ENCODE results near the gene RYR2.

The RYR2 gene

DNA sequence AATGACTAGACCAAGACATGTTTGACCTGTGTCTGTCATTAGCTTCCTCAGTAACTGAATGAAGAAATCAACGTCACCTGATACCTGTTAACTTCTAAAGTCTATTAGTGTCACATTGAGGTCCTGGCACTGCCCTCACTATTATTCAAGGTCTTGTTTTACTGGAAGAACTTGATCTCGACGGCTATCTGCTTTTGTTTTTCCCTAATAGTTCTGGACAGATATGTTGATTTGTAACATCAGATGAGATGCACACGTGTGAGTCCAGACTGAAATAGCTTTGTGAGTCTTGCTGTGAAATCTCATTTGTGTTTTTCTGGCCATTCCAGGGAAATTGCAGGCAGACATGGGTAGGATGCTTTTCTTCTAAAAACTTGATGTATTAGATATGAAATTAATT, 159.2 kb downstream of the RYR2 start:
- DNase-seq (ENCODE audit: low read depth in 2 of 2): no peak

DNA sequence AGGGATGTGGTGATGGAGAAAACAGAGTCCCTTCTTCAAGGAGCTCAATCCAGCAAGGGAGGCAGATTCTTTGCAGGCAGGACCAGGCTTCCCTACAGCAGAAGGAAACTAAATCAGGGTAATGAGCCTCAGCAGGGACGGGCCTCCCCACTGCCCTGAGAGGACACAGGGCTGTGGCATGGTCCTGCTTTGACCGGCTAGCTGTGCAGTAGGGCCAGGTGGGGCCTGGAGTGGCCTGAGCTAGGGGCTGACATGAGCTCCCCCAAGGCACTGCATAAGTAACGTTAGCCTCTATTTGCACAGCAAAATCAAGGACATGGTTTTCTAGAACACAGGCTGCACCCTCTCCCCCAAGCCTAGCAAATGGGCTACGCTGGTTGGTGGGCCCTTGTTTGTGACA, 162.9 kb downstream of the RYR2 start:
- DNase-seq (ENCODE audit: low read depth in 2 of 2): no peak

DNA sequence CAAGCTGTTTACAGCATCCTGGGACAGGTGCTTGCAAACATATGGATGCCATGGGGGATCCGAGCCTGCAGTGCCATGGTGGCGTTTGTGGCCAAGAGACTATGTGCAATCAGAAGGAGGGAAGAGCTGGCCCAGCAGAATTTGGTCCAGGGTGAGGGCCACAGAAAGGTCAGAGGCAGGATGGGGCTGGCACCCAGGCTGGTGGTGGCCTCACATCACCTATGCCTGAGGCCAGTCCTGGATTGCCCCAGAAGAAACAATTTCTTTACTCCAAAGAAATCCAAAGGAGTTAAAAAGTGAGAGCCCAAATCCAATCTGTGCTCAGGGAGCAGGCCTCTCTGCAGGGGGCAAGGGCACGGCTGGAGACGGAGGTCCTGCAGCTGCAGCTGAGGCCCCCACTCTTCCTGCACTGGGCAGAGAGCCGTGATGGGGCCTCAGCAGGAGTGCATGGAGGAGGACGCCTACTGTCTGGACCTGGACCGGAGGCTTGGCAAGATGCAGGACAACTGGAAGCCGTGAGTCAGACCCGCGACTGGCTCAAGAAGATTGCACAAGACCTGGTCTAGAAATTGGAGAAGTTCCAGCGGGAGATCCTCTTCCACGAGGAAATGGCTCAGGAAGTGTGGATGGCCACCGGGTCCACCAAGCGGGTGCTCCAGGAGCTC, 163.5 kb downstream of the RYR2 start:
- no peak for DNase-seq (ENCODE audit: low read depth in 2 of 2)

DNA sequence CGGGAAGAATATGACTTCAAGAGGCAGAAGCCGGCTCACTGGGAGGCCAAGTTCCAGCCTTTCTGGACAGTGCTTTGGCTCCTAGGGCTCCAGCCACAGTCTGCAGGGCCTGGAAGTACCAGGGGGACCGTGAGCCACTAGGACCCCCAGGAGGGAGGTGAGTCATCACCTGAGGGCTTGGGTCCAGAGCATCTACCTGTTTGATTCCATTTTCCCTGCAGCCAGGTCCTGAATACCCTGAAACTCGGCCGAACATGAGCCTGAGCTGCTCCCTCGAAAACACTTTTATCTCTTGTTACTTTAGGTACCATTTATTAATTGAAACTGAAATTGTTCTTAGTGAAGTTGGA, 164.1 kb downstream of the RYR2 start:
- no peak for DNase-seq (ENCODE audit: low read depth in 2 of 2)

DNA sequence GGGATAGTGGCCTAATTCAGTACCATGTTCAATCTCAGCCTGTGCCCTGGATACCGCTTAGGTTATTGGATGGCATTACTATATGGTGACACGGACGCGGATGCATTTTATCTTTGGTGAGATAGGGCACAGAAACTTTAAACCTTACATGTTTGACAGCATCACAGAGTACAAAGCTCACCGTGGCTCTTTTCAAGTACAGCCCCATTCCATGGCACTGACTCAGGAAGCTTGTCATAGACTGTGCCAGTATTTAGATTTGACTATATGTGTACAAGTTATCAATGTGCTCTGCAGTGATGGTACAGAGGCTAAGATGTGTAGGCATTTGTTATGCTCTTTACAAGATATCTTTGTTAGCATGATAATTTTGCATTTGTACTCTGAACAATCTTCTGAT, 169.0 kb downstream of the RYR2 start:
- DNase-seq (ENCODE audit: low read depth in 2 of 2): no peak

DNA sequence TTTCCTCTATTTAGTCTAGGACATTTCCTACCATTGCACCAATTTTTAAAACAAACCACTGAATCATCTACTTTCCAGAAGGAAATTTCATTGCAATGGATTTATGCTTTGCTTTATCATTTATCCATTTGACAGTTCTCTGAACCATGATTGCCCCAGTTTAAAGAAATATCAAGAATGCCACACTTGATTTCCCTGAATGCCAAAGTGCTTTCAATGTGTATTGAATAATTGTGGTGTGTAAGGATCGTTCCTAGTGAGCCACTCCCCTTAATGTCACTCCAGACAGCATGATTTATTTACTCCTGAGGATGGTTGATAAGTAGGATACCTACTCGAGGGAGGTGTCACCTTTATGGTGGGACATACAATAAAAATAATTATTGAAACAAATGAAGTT, 169.6 kb downstream of the RYR2 start:
- no peak for DNase-seq (ENCODE audit: low read depth in 2 of 2)

DNA sequence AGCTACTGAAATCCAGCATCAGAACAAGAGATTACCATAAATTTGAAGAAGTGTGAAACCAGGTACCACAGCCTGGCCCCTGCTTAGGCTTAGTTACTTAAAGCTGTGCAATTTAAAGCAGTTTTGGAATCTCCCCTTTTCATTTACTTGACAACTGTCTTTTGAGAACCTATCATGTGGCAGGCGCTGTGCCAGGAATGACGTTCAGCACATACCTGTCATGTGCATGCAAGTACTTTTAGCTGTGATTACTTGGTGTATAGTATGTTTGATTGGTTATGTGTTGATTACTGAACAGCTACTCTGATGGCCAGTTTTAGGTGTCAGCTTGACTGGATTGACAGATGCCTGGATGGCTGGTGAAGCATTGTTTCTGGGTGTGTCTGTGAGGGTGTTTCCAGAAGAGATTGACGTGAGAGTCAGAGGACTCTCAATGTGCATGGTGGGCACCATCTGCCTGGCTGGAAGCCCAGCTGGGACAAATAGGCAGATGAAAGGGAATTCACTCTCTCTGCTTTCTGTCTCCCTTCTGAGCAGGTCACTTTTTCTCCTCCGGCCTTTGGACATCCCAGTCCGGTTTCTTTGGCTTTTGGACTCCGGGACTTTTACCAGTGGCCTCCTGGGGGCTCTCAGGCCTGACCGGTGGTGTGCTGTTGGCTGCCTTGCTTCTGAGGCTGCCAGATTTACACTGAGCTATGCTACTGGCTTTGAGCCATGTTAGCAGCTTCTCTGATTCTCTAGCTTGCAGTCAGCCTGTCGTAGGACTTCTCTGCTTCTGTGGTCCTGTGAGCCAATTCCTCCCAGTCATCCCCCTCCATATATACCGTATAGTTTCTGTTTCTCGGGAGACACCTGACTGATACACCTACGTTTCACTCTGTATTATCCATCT, 178.0 kb downstream of the RYR2 start:
- DNase-seq (ENCODE audit: low read depth in 2 of 2): no peak

DNA sequence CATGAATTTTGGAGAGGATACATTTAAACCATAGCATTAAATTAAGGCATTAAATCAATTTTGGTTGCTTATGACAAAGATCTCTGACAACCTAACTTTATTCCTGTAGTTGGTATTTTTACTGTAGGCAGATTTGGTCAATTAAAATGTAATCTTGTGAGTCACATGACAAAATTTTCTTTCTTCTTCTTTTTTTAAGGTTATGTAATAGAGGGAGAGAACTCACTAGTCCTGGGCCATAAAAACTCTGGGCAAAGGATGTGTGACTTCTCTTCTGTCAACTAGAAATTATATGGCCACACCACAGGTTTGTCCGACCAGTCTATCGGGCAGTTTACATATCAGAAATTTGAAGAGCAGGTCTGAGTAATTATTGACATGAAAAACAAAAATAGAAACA, 181.4 kb downstream of the RYR2 start:
- DNase-seq (ENCODE audit: low read depth in 2 of 2): no peak

DNA sequence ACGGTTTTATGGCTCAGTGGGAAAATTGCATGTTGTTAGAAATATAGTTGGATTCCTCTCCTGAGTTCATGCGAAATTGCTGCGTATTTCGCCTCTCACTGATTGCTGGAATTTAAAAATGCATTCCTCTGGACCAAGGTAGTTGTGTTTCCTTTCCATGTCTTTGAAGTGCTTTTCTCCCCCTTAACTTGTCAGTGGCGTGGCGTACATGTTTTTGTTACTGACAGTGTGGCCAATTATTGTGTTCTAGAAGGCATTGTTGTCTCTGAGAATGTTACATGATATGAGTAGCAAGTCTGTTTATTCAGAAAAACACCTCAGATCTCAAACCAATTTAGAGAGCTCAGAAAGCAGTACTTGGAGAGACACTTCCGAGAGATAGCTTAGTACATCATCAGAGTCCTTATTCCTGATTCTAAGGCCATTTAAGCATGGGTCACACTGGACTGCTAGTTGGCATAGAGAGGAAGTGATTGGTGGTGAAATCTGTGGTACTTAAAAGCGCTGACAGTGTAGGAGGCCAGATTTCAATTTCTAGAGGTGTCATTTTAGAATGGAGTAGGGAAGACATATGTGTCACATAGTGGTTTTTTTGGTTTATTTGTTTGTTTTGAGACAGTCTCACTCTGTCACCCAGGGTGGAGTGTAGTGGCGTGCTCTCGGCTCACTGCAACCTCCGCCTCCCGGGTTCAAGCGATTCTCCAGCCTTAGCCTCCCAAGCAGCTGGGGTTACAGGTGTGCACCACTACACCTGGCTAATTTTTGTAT, 184.4 kb downstream of the RYR2 start:
- DNase-seq (ENCODE audit: low read depth in 2 of 2): no peak

DNA sequence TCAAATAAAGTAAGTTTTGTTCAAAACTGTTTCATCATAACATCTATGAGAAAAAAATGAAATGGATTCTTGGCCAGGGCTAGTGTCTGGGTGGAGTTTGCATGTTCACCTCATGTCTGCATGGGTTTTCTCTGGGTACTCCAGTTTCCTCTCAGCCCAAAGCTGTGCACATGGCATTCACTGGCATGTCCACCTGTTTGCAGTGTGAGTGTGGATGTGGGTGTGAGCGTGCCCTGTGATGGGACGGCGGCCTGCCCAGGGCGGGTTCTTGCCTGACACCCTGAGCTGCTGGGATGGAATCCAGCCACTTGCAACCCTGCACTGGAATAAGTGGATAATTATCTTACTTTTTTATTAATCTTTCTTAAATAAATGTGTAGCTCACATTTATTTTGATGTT, 185.5 kb downstream of the RYR2 start:
- no peak for DNase-seq (ENCODE audit: low read depth in 2 of 2)

DNA sequence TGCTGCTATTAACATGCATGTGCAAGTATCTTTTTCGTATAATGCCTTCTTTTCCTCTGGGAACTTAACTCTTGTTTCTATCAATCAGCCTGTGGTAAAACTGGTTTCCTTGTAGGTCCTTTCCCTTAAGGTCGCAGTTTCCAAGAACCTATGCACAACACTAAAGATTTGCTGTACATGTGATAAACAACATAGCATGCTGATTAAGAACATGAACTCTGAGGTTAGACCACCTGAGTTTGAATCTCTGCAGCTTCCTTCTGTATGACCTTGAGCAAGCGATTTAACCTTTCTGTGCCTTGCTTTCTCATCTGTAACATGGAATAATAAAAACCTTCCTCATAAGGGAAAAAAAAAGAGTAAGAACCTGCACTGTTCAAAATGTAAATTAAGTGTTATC, 186.4 kb downstream of the RYR2 start:
- DNase-seq (ENCODE audit: low read depth in 2 of 2): no peak

DNA sequence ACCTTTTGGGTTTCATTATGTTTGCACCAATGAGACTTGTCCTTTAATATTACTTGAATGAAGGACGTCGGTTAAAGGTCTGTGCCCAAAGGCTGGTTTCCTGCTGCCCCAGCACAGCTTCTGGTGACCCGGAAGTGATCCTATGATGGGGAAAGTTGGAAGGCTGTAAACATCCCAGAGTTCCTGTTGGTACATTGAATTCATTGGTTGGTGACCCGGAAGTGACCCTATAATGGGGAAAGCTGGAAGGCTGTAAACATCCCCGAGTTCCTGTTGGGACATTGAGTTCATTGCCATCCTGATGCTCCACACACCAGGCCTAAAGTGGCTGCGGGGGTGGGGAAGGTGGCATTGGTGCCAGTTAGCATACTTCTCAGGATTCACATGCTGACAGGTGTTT, 187.3 kb downstream of the RYR2 start:
- no peak for DNase-seq (ENCODE audit: low read depth in 2 of 2)

DNA sequence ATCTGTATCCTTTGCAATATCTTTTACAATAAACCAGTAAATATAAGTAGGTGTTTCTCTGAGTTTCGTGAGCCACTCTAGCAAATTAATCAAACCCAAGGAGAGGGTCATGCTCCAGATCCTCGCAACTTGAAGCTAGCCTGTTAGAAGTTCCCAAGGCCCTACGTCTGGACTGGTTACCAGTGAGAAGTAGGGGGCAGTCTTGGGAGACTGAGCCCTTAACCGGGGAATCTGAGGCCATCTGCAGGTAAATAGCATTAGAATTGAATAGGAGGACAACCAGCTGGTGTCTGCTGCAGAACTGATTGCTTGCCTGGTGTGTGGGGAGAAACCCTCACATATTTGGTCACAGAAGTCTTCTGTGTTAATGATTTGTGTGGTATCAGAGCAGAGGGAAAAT, 190.5 kb downstream of the RYR2 start:
- DNase-seq (ENCODE audit: low read depth in 2 of 2): no peak

DNA sequence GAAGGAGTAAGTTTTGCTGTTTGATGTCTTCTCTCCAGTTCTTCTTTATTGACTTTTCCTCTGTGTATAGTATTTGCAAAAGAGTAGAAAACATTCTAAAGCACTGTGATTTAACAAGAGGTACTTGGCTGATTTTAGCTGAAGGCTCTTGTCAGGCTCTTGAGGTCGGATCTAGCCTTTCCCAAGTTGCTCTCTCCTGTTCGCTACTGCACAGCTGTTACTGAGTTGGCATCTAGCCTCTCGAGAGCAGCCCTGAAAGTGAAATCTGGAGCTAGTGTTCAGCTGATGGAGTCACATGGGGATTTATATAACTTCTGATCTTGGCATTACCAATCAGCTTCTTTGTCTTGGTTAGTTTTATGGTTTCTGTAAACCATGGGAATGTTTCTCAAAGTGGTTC, 193.1 kb downstream of the RYR2 start:
- no peak for DNase-seq (ENCODE audit: low read depth in 2 of 2)

DNA sequence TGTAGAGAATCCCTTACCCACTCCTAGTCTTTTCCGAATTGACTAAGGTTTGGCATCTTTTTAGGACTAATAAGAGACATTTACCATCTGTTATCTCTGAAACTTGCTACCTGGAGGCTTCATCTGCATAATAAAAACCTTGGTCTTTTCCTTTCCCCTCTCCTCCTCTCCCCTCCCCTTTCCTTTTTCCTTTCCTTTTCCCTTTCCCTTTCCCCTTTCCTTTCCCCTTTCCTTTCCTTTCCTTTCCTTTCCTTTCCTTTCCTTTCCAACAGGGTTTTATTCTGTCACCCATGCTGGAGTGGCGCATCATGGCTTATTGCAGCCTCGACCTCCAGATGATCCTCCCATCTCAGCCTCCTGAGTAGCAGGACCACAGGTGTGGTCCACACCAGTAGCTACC, 195.7 kb downstream of the RYR2 start:
- no peak for DNase-seq (ENCODE audit: low read depth in 2 of 2)

DNA sequence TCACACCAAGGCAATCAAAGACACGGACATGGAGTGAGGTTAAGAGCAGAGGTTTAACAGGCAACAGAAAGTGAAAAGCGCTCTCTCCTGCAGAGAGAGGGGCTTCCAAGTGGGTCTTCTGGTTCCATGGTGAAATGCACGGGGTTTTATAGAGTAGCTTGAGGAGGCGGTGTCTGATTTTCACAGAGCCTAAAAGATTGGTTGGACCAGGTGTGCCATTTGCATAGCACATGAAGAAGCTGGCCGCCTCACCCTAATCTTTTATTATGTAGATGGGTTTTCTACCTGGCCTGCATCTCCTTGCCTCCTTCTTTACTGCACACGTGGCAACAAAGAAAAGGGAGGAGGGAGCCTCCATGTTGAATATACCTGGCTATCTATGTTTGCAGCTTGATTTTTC, 197.3 kb downstream of the RYR2 start:
- no peak for DNase-seq (ENCODE audit: low read depth in 2 of 2)

DNA sequence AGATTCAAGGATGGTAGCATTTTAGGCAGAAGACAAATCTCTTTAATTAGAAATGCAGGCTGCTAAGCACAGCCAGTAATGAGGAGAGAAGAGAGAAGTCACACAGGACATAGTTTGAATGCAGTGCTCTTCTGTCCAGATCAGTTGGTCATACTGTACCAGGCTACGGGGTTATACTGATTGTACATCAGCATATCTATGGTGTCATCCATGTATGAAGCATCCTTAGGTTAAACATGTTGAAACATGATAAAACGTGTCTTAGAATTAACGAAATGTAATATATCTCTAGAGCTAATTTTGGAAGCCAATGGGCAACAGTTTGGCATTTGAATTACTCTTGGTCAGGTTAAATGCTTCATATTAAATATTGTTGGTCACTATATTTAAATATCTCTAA, 199.1 kb downstream of the RYR2 start:
- DNase-seq (ENCODE audit: low read depth in 2 of 2): no peak

DNA sequence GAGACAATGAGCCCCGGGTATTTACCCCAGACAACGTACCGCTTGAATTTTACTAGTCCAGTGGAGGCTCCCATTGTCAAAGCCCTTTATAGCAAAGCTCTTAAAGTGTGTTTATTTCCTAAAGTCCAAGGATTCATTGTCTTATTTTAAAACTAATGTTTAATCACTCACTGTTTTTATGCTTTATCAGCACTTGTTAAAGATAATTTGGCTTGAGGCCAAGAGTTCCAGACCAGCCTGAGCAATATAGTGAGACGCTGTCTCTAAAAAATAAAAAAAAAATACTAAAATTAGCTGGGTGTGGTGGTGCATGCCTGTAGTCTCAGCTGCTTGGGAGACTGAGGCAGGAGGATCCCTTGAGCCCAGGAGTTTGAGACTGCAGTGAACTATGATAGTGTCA, 202.8 kb downstream of the RYR2 start:
- no peak for DNase-seq (ENCODE audit: low read depth in 2 of 2)

DNA sequence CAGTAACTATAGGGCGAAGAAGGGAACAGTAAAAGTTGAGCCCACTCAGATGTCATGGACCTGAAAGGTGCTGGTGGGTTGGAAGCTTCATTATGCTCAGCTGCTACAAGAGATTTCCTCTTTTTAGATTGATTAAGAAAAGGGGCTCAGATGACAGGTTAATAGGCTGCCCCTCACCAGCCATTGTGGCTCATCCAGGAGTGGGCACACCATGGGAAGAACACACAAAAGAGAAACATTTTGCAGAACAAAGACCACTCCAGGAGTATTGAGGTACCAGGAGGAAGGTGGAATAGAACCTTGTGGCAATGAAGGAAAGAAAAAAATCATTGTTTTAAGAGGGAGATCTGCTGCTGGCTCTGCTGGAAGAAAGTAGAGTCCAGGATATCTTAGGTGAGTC, 205.5 kb downstream of the RYR2 start:
- DNase-seq (ENCODE audit: low read depth in 2 of 2): no peak

DNA sequence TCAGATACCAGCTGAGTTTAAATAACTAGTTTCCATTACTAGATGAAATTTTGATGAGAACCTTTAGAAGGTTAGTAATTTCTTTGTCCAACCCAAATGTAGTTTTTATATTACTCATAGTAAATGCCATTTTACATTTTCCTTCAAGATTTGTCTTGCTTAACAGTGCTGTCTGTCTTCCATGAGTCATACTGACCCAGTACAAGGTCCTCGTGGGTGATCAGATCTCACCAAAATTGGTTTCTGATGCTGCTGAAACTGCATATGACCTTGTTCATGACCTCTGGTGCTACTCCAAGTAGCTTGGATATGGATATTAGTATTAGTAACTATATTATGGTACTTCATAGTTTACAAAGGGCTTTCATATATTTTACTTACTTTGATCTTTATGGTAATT, 207.1 kb downstream of the RYR2 start:
- DNase-seq (ENCODE audit: low read depth in 2 of 2): no peak

DNA sequence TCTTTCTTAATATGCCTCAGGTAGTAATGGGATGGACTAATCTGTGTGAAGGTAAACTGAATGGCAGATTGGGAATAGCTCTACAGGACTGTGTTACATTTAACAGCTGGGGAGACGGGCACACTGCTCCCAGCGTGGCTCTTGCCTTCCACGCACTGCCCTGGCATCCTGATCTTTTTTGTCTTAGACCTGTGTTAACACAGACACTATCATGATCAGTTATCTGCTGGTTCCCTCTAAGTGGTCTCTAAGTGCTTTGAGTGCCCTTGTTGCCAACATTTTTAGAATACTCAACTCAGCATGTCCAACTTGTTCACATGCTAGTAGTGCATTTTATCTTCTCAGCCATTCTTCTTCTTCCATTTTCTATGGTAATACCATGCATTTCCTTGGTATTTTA, 208.1 kb downstream of the RYR2 start:
- DNase-seq (ENCODE audit: low read depth in 2 of 2): no peak

DNA sequence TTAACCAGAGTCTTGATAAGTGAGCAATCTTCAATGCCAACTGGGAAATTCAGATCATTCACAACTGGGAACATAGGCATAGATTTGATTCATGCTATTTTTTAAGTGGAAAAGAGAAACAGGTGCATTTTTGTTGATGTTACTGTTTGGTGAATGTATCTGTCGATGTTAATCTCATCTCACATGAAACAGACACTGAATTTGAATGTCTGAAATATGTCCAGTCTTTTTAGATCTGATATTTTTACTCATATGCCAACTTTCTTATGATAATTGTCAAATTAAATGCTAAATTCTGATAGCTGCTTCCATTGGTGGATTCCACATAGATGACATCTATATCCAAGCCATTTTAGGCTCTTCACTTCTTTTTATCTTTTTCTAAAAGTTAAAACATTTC, 213.1 kb downstream of the RYR2 start:
- DNase-seq (ENCODE audit: low read depth in 2 of 2): no peak

DNA sequence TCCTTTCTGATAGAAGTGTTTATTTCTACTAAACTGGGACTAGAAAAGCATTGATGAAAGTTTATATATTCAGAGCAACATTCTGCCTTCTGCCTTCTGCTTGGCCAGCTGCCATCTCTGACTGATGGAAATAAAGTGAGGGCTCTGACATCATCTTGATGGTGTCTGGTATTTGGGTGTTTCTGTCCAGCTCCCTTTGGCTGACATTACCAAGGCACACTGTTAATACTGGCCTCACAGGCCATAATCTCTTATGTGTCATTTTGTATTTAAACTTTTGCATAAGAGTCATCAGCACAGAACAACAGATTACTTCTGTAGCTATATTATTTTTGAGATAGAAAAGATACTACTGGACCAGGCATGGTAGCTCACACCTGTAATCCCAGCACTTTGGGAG, 216.9 kb downstream of the RYR2 start:
- DNase-seq (ENCODE audit: low read depth in 2 of 2): no peak
